Aortic smooth muscle cell (primary cell): Measurements from ENCODE around the gene NIN. TPM values are rescaled to one million over a fixed set of nuclear protein-coding genes. Genes with fewer than 3 reads are reported as not detected.

ENCODE experiments used
- total RNA-seq: library from RNA; depleted of rRNA; stranded (reverse); fragments of >200 nt; gene quantifications from 2 replicates; pipeline ENCODE4 v1.2.3, GENCODE V29; 2014

NIN gene
- 31.2 and 33.5 TPM in 2 replicates for total RNA-seq

GRCh38 chr14:50830932-50831725 is at the start of gene NIN:
Gene NIN (minus strand): TSS chr14:50831162. CDS start chr14:50822056, 9,106 bp downstream.

DNA sequence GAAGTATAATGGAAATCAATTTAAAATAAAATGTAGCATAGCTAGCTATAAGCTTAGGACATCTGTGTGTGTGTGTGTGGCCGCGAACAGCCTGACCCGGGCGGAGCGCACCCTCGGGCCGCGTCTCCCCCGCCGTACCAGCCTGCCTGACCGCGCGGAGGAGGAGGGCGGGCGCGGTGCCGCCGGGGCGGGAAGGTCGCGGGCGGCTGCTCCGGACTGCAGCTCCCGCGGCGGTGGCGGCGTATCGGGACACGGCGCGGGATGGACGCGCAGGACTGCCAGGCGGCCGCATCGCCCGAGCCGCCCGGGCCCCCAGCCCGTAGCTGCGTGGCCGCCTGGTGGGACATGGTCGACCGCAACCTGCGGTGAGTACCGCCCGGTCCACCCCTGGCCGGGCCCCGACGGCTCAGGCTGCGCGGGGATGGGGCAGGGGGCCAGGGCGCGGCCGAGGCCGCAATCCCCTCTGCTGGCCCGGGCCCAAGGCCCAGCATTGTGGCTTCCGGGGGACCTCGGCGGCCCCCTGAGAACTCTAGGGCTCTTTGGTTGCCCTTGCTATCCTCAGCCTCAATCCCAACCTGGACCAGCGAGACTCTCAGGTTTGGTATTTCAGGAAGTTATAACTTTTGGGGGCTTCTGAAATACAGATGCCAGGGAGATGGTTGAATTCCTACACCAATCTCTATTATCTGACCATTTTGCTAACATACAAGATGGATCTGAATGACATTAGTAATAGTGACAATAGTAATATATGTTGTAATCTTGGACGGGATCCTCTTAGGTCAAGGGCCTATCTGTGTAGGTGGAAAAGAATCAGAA is 41.2 kb upstream of the NIN start, which contains the start of gene ABHD12B:
Gene ABHD12B (plus strand): TSS at position 140 of the 819 bp plus-strand sequence. CDS start 122 bp downstream, at position 262.

Other genes with a start within 250 kb of the NIN start
- 14.7 and 19.5 TPM in 2 replicates for gene SAV1, start 162.9 kb downstream of the NIN start, total RNA-seq
- not detected in 2 replicates for gene ABHD12B, start 40.9 kb upstream of the NIN start, total RNA-seq
- 23.0 and 31.6 TPM in 2 replicates for gene PYGL, start 113.3 kb upstream of the NIN start, total RNA-seq